Measurements from ENCODE around the gene TEDDM1.
"Not testable (repeated sequence)": the region's sequence is repeated elsewhere in the genome, so short reads cannot be mapped to it uniquely, and the experiment has no call there.

Gene TEDDM1

DNA sequence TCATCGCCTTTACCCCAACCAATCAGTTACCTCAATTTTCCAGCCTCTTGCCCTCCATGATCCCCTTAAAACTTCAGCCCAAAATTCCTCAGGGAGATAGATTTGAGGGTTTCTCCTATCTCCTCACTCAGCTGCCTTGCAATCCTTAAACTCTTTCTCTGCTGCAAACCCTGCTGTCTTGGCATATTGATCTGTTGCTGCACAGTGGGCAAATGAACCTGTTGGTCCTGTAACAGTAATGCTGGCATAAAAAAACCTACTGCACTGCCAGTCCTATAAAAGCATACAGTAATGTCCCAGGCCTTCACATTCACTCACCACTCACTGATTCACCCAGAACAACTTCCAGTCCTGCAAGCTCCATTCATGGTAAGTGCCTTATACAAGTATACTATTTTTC is 5.1 kb upstream of the TEDDM1 start:
- no peak for DNase-seq

DNA sequence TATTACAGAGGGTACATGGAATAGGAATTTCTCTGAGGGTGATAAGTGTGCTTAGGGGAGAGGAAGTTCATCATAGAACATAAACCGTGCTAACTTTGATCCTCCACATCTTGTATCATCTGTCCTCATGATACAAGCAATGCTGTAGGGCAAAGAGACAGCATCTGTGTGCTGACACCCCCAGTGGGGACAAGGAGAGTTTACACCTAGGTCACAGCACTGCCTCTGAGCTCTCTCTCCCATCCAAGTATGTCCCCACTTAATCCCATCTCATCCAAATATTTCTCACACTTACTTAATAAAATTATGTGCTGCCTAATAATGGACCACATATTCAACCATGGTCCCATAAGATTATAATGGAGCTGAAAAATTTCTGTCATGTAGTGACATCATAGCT is 4.3 kb upstream of the TEDDM1 start:
- no peak for DNase-seq

DNA sequence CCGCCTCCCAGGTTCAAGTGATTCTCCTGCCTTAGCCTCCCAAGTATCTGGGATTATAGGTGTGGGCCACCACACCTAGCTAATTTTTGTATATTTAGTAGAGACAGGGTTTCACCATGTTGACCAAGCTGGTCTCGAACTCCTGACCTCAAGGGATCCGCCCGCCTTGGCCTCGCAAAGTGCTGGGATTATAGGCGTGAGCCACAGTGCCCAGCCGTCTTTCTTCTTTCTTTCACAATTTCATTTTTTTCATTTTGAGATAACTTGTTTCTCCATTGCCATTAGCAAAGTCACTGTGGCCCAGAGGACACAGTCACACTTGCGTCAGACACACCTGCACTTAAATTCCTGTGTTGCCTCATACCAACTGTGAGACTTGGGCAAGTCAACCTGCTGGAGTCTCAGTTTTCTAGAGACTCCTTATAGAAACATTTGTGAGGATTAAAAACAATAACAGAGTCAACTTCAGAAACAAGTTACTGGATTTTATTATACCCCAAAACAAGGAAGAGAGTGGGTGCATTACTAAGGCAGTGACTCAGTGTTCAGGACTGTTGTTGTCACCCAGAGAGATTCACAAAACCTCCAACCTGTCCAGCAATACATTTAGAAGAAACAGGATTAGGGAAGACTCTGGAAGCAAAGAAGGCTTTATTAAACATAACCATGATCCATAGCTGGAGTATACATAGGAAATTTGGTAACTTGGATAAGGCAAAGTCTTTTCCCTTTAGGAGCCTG is 2.6 kb downstream of the TEDDM1 start:
- DNase-seq, result no peak

DNA sequence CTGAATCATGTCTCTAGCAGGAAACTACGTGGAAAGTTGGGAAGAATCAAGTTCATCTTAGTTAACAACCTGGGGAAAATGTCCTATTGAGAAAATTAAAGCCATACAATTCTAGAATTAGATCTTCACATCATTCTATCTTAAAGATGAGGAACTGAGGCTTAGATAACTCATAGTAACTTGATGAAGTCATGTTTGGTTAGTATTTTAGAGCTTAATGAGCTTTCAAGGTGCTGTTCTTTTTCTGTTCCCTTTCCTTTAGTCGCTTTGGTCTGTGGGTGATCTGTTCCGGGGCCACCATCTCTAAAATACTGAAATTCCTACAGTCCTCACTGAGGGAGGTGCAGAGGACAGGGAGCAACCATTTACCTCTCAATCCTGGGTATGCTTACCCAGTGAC is 4.6 kb downstream of the TEDDM1 start:
- DNase-seq, result no peak

DNA sequence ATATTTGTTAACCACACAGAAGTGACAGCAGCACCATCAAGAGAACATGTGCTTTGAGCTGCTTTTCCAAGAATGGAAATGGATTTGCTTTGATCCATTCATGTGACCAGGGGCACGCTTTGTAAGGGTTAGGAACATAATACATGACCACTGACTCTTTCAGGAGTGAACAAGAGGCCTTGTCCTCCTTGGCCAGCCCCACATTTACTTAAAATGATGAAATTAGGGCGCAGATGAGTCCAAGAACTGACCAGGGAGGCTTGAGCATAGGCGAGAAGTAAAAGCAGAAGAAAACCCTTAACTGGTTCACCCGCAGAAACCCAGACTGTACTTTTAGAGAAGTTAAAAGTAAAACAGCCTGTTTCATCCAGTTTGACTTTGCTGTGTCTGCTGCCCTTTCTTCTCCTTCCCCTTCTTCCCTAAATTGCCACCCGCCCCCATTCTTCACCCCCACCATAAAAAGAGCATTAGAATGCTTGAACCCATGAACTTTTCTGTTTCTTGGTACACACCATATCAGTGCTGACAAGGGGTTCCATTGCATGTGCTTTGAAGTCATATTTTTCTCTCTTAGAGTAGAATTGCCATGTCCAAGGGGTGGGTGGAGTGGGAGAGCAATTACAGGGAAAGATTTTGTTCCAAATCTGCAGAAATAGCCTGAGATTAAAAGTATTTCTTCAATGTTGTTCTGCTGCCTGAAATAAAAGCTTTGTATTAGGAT is 6.3 kb downstream of the TEDDM1 start:
- no peak for DNase-seq

DNA sequence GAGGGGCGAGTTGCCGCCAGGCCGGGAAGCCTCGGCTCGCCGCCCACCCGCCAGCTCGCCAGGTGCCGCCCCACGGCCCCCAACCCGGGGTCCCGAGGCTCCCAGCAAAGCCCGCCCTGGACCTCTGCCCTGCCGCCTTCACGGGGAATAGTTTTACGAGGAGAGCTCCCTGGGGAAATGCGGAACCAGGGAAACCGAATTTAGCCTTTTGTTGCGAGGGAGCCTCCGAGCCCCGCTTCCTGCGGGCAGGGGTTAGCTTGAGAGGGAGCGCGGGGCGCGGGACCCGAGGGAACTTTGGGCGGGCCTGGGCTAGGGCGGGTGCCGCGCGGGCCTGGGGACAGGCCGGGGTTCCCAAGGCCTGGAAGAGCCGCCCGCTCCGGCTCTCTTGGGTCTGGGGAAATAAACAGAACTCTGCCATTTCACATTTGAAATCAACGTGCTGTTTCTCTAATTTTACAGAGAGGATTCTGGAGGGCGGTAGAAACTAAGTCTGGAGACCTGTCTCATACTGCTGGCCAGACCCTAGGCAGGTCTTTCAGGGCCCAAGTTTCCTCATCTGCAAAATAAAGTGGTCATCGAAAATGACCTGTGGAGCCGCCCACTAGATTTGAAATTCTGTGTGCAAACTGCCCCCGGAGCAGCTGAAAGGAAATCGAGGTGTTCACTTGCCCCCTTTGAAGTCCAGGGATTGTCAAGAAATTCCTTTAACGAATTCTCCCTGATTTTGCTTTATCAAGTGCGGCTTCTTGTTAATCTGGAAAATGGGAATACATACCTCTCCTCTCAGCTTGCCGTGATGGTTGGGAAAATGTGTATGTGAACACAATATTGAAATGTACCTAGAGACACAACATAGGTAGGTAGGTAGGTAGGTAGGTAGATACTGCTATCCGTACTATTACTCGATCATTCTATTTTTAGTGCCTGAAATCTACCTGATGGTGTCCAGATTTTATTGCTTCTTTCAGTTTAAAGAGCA is 8.1 kb downstream of the TEDDM1 start:
- DNase-seq, result peak; percentile 26

DNA sequence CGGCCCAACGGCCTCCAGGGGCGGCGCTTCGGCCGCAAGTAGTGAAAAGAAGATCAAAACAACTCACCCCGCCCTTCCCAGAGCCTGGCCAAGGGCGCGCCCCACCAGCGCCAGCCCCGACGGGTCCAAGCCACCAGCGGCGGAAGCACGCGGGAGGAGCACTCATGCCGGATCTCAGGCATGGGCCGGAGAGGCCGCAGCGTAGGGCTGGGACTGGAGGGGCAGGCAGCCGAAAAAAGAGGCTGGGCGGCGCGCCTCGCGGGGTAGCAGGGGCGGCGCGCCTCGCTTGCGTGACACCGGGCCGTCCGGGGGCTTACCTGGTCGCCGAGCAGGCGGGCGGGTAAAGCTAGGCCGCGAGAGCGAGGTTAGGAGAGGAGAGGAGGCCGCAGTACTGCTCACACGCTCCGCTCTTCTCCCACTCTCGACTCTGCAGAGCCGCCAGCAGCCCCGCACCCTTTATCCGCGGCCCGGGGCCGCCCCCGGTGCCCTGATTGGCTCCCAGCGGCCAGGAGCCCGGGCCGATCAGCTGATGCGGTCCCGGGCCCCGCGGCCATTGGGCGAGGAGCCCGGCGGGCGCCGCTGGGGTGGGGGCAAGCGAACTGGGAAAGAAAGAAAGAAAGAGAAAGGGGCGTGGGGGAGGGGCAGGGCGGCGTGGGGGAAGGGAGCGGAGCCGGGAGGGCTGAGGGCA is 9.0 kb downstream of the TEDDM1 start, which contains the start of gene GLUL:
TSS of gene GLUL (minus strand) at position 429 of the 688 bp plus-strand sequence. CDS start 3,053 bp downstream, outside the sequence.
- peak; percentile 67 for DNase-seq

DNA sequence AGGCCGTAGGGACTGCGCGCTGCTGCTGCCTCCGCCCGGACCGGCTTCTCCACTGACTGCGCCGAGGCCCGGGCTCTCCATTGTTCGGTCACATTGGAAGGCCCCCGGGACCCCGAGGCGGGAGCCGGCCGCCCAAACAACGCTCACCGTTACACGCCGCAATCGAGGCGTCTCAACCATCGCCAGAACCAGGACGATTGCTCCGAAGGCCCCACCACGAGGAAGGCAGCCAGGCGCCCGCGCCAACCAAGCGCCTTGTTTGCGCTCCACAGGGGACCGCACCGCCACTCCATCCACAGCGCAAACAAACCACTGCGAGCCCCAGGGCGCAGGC is 9.5 kb downstream of the TEDDM1 start:
- no peak for DNase-seq

DNA sequence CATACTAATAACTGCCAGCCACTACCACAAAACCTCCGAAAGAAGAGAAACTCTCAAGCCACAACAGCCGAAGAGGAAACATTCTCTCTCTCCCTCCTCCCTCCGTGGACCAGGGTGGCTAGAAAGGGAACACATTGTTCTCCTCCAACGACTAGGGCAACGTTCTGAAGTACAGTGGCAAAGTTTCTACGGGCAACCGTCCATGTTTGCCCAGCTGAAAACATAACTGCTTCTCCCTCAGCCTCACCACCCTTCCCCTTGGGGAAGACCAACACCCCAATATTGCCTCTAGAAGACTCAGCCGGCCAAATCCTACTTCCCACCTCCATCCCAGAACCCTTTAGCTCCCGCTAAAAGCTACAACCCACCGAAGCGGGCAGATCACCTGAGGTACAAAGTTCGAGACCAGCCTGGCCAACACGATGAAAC is 10.8 kb downstream of the TEDDM1 start:
- DNase-seq, result no peak

DNA sequence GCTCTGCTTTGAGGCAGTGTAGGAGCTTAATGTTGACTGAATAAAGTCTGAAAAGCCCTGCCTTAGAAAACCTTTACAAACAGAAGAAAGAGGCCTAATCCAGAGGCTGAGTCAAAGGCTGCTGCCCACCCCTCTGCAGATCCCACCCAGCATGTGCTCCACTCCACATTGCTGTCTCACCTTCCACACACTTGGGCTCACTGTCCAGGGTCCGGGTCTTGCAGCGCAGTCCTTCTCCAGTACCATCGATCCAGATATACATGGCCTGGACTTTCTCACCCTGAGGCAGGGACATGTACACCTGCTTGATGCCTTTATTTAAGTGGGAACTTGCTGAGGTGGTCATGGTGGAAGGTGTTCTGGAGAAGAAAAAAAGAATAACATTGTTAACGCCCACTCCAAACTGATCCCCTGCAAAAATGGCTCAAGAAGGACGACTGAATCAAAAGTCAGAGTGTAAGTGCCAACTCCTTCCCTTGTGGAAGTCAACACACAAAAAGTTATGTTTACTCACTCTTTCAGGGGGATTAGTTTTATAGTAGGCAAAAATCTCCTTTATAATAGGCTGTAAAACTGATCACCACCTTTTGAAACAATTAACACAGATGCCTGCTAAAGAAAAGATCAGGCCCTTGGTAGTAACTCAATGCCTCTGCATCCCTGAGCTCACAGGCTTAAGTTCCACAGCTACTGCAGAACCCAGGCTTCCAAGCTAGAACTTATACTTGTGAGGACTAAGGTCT is 11.9 kb downstream of the TEDDM1 start:
- DNase-seq, result no peak

DNA sequence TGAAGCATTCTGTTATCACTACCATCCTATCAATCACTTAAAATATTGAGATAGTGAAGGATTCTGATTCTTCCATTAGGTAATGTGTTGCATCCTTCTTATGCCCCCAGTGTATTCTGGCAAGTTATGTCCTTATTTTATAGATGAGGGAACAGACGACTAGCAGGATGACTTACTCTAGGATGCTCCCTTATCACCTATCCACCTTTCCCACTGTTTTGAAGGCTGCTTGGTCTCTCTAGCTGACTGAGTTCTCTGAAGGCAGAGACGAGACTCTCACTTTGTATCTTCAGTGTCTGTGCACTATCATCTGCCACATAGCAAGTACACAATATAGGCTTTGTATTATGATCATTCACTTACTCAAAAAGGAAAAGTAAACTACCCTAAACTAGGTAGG is 12.9 kb downstream of the TEDDM1 start:
- no peak for DNase-seq

DNA sequence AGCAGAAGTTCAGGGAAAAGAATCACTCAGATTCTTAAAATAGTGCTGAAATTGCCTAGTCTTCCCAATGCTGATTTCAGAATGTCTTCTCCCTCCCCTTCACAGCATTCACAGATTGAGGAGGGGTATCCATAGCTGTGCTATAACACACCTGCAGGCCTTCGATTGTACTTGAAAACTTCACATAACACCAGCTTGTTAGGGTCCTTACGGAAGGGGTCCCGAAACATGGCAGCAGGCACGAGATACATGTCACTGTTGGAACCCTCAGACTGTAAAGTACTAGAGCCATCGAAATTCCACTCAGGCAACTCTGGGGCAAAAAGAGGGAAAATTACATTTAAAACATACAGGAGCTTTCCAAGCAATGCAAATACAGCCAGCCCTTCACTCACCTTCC is 13.5 kb downstream of the TEDDM1 start:
- DNase-seq, result no peak

DNA sequence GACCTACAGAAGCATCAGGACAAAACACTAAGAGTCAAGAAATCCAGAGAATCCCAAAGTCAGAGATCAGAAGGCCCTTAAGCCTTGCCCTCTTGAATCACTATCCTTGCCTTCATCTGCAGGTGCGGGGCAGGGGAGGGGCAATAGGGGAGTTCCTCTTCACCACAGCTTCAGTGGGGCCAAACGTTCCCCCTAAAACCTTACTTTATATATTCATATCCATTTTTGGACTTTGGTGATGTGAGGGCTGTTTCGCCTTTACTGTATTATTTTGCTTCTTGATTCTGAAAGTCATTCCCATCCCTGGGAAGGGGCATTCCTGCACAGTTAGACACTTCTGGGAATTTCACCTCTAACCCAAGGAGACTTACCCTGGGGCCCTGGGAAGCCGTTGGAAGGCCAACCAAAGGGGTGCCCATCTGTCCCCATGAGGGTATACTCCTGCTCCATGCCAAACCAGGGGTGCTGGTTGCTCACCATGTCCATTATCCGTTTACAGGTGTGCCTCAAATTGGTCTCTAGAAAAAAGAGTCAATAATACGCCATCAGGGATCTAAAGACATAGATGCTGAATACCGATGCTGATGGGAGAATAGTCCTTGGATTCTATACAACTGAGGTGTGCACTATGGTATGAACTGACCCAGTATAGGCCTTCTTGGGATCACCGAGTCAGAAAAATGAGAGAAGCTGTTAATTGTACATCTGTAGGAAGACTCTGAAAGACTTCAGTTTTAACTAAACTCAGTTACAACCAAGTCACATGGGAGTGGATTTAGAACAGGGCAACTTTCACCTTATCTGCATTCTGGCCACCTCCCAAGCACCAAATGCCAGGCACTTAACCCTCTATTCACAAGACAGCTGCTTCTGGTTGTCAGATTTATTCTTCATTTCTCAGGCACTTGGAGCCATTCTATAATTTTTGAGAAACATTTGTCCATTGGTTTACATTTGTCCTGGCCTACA is 14.3 kb downstream of the TEDDM1 start:
- no peak for DNase-seq

DNA sequence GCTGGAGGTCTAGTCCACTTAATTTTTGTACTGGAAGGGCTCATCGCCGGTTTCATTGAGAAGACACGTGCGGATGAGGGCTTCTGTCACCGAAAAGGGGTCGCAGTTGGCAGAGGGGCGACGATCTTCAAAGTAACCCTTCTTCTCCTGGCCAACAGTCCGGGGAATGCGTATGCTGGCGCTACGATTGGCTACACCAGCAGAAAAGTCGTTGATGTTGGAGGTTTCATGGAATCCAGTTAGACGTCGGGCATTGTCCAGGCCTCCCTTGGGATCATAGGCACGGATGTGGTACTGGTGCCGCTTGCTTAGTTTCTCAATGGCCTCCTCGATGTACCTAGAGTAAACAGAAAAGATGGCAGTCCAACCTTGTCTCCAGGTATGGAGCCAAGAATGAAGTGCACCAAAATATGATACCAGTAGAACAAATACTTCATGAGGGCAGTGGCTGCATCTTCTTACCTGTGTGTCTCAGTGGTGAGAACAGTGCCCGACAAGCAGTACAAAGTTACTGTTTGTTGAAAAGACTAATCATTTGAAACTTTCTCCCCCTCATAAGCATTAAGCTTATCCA is 16.0 kb downstream of the TEDDM1 start:
- no peak for DNase-seq

DNA sequence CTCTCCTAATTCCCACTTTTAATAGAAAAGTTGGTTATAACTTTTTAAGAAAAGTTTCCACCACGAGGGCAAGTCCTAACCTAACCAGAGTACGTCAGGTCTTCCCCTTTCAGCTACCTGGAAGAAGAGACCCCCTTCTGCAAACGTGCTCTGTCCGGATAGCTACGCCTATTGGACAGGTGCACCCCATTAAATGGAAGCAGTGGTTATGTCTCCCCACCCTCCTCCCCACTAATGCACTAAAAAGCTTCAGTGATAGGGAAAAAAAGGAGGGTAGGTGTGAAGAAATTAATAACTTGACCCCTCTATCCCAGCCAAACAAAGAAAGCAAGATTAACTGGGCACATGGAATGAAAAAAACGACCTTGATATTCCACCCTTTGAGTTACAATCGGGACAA is 16.5 kb downstream of the TEDDM1 start:
- no peak for DNase-seq

DNA sequence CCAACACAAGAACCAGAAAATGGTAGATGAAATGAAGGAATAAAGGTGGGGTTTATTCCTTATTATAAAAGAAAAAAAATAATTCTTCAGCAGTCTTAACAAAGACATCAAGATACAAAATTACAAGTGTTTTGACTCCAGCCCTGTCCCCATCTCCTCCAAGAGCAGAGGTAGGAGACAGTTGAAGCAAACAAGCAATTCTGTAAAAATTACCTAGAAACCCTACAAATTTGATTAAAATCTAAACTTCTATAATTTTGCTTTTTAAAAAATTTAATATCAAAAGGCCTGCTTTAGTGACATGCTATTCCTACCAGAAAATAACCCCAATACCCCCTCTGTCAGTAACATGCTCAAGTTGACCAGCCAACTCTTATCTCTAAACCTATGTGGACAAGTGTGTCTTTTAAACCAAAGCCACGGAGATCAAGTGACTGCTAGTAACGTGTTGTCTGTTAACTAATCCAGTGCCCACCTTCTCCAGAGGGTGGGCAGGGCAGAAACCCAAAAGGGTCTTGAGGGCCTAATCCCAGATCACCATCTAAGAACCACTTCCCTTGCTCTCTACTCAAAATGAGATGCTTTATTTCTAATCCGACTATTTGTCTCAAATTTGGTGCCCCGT is 17.3 kb downstream of the TEDDM1 start:
- no peak for DNase-seq

DNA sequence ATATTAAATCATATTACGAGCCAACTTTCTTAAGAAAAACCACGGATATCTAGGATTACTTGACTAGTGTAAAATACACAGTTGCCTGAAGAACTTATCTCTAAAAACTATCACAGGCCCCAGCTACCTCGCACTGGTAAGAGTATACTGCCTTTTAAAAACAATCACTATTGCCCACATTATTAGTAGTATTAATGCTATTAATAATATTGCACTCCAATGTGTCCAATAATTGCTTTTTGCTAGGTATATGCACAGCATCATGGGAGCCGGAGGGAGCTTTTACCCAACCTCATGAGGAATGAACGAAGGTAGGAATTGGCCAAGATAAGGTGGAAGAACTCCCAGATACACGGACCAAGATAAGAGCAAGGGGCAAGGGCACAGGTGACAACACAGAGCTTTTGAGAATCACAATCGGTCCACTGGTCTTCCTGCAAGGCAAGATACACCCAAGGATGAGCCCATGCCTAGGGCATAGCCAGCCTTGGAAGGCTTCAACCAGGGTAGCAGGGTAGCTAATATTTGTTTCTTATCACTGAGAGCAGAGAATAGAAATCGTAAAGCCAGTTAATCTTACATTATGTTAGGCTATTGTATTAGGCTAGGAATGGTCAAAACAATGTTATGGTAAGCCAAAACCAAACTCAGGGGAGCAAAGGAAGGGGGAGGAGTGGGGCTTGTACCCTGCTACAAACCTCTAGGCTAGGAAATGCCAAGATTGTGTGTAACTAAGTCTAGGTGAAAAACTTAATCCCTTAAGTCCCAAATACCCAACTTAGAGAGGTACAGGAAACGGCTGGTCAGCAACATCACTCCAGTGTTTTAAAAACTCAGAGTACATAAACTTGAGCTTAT is 18.3 kb downstream of the TEDDM1 start:
- no peak for DNase-seq

DNA sequence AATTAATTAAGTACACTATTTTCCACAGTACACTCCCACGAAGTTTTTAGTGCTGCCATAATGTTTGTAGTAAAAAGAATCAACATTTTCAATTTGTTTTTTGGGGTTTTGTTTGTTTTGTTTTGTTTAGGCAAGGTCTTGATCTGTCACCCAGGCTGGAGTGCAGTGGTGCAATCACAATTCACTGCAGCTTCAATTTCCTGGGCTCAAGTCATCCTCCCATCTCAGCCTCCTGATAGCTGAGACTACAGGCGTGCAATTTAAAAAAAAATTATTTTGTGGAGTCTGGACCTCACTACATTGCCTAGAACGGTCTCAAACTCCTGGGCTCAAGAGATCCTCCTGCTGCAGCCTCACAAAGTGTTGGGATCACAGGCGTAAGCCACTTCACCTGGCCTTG is 20.3 kb downstream of the TEDDM1 start:
- DNase-seq, result no peak

DNA sequence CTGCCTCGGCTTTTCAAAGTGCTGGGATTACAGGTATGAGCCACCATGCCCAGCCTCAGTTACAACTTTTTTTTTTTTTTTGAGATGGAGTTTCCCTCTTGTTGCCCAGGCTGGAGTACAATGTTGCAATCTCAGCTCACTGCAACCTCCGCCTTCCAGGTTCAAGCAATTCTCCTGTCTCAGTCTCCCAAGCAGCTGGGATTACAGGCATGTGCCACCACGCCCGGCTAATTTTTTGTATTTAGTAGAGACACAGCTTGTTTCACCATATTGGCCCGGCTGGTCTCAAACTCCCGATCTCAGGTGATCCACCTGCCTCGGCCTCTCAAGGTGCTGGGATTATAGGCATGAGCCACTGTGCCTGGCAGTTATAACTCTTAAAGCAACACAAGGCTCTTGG is 20.7 kb downstream of the TEDDM1 start:
- DNase-seq, result not testable (repeated sequence)

All from activated T-cell treated with anti-CD3 and anti-CD28 coated beads, Interleukin-2, amount 50 U/mL, for 1 hour (primary cell).